RWPE2 (cell line): ENCODE measurements around the gene PRDM5.

Experiments
- ATAC-seq: fragments of 200-7000 bp; cut with Tn5 transposase; 3 replicates; pipeline ENCODE4 v1.9.1; 2021; ENCODE audit warnings: low read depth
- DNase-seq: peaks from one replicate; pipeline ENCODE4 v3.0.0-alpha.2; 2020; ENCODE audit warnings: low spot score
- H3K27ac ChIP-seq: fragments of 450-650 bp; 2 replicates; pipeline ENCODE4 v1.5.1; 2017; ENCODE audit warnings: mild to moderate bottlenecking; ENCODE audit not compliant: poor library complexity, severe bottlenecking
- H3K27me3 ChIP-seq: fragments of 250-450 bp; sonication (Bioruptor Pico); 2 replicates; pipeline ENCODE4 v1.5.1; 2021; ENCODE audit warnings: mild to moderate bottlenecking, moderate library complexity; ENCODE audit not compliant: insufficient read depth, poor library complexity, severe bottlenecking
- H3K36me3 ChIP-seq: fragments of 250-450 bp; sonication (Bioruptor Pico); 2 replicates; pipeline ENCODE4 v1.5.1; 2020; ENCODE audit warnings: low read depth, mild to moderate bottlenecking, moderate library complexity
- H3K4me1 ChIP-seq: fragments of 250-450 bp; sonication (Bioruptor Pico); 2 replicates; pipeline ENCODE4 v1.5.1; 2021; ENCODE audit warnings: mild to moderate bottlenecking, moderate library complexity; ENCODE audit not compliant: insufficient read depth, poor library complexity, severe bottlenecking
- H3K4me3 ChIP-seq: fragments of 250-450 bp; sonication (Bioruptor Pico); 2 replicates; pipeline ENCODE4 v1.5.1; 2021; ENCODE audit warnings: mild to moderate bottlenecking, moderate library complexity; ENCODE audit not compliant: severe bottlenecking
- H3K9me3 ChIP-seq: fragments of 250-450 bp; sonication (Bioruptor Pico); 2 replicates; pipeline ENCODE4 v1.5.1; 2021; ENCODE audit warnings: mild to moderate bottlenecking, moderate library complexity; ENCODE audit not compliant: severe bottlenecking
- CTCF ChIP-seq: fragments of 450-650 bp; IDR thresholded peaks from one replicate; pipeline ENCODE4 v1.5.1; 2017; ENCODE audit warnings: mild to moderate bottlenecking, moderate library complexity; ENCODE audit not compliant: poor library complexity, severe bottlenecking

PRDM5 gene

DNA sequence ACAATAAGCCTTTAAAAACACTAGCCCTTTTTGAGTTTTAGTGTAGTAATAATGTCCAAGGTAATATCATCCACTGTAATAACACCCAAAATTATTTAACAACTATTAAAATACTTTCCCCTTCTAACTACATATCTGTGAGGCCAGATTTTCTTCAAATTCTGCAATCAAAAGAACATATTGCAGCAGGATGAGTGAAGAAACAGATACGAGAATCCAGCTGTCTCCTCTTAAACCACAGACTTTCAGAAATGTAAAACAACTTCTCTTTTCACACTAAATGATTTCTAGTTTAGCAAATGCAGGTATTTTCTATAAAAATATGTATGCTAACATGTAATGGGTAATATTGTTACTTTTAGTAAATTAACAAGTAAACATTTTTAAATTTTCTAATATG lies 148.9 kb downstream of the PRDM5 start:
- Histone ChIP-seq H3K27me3 (no peaks in the 10 kb centered on the region), H3K27ac (no peak overlapping the region), H3K36me3 (no peaks in the 10 kb centered on the region), H3K4me3 (no peak overlapping the region), H3K4me1 (no peaks in the 10 kb centered on the region), H3K9me3 (no peaks in the 10 kb centered on the region)
- DNase-seq (no peak), ATAC-seq (no peak)
- no peak for TF ChIP-seq CTCF

DNA sequence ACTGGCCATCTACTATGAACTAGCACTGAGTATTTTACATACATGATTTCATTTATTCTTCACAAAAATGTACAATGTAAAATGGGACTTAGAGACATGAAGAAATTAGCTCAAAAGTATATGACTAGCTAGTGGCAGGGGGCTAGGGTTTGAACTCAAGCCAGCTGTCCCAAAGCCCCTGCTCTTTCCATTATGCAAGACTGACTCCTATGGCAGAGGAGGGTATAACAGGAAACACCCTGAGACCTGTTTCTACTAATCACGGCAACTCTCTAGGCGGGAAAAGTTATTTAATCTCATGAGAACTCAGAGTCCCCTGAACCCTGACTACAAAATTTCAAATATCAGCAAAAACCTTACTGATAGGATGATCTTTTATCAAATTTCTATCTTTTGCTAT lies 150.6 kb downstream of the PRDM5 start:
- no peak for ATAC-seq
- no peak for TF ChIP-seq CTCF
- no peaks in the 10 kb centered on the region for H3K4me1 ChIP-seq
- H3K36me3 ChIP-seq, result no peaks in the 10 kb centered on the region
- no peaks in the 10 kb centered on the region for H3K9me3 ChIP-seq
- H3K4me3 ChIP-seq, result no peak overlapping the region
- H3K27ac ChIP-seq, result no peak overlapping the region
- H3K27me3 ChIP-seq, result no peaks in the 10 kb centered on the region
- no peak for DNase-seq

DNA sequence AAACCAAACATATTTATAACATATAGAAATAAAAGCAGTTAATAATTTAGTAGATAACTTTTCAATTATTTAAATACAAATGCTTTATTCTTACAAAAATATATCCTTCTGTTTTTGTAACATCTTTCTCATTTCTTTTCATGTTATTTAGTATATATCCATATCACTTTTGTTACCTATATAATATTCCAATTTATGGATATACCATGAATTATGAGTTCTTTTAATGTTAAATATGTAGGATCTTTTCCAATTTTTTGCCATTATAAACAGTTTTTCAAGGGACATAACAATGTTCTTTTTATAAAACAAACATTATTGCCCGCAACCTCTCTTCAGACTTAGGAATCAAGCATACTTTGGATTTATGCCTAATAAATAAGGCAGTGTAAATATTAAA lies 151.6 kb downstream of the PRDM5 start:
- TF ChIP-seq CTCF, result no peak
- ATAC-seq, result no peak
- Histone ChIP-seq H3K4me3 (no peak overlapping the region), H3K36me3 (no peaks in the 10 kb centered on the region), H3K27ac (no peak overlapping the region), H3K9me3 (no peaks in the 10 kb centered on the region), H3K4me1 (no peaks in the 10 kb centered on the region), H3K27me3 (no peaks in the 10 kb centered on the region)
- DNase-seq, result no peak

GRCh38 chr4:120769227-120769626 lies 153.3 kb downstream of the PRDM5 start:
- H3K4me1 ChIP-seq, result no peaks in the 10 kb centered on the region
- H3K27me3 ChIP-seq, result no peaks in the 10 kb centered on the region
- TF ChIP-seq CTCF, result no peak
- H3K27ac ChIP-seq, result no peak overlapping the region
- no peaks in the 10 kb centered on the region for H3K9me3 ChIP-seq
- H3K4me3 ChIP-seq, result no peak overlapping the region
- ATAC-seq (peak; percentile 60; the same call in 2 of the 3 replicates), DNase-seq (no peak)
- H3K36me3 ChIP-seq, result no peaks in the 10 kb centered on the region

DNA sequence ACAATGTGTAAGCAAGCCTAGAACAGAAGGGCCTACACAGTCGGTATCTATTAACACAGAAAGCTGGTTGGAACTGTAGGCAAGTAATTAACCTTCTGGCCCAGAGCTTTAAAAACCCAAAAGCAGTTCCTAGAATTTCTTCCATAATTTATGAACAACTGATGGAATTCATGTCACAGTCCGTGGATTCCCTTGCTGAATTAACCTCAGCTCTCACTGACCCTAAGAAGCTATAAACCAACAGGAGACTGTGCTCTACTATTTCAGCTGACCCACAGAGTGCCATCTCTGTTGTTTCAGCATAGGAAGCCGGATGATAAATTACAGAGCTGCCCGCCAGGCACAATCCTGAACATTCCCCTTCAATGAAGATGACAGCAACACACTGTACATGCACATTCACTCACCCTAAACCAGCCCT lies 157.3 kb downstream of the PRDM5 start:
- no peak overlapping the region for H3K4me3 ChIP-seq
- H3K4me1 ChIP-seq, result no peaks in the 10 kb centered on the region
- no peaks in the 10 kb centered on the region for H3K9me3 ChIP-seq
- no peaks in the 10 kb centered on the region for H3K36me3 ChIP-seq
- no peak for TF ChIP-seq CTCF
- ATAC-seq (no peak), DNase-seq (no peak)
- no peak overlapping the region for H3K27ac ChIP-seq
- no peaks in the 10 kb centered on the region for H3K27me3 ChIP-seq
